PC-9 (cell line): Measurements from ENCODE around the gene TMF1. TPM values are rescaled to one million over a fixed set of nuclear protein-coding genes. Genes with fewer than 3 reads are reported as not detected.

Experiments used
- BruUV-seq: library from RNA; stranded (reverse); fragments of 400-500 nt; replicated peaks from 2 replicates; lab custom pipeline; 2021; lab: Mats Ljungman, UMichigan
- CTCF ChIA-PET: fragments of 300-600 bp; sonication (Branson Sonifier 250); formaldehyde crosslinking; loops from one replicate; lab custom pipeline; 2022; ENCODE audit warnings: antibody characterized with exemption; lab: Charles Lee
- POLR2A ChIA-PET: fragments of 300-600 bp; sonication (Branson Sonifier 250); formaldehyde crosslinking; loops from one replicate; lab custom pipeline; 2022; ENCODE audit warnings: antibody characterized with exemption; ENCODE audit not compliant: unreplicated experiment; lab: Charles Lee
- DNase-seq, 2 experiments: peaks; one replicate each; pipeline versions ENCODE4 v3.0.0 to v3.0.0-alpha.2; 2015 to 2022; ENCODE audit warnings: mixed read lengths in 1 of 2
- H2AFZ ChIP-seq: fragments of 200-600 bp; sonication (generic); 2 replicates; pipeline ENCODE4 v1.8.1; 2017; ENCODE audit warnings: antibody characterized with exemption
- H3F3A ChIP-seq: fragments of 200-600 bp; sonication (generic); 2 replicates; pipeline ENCODE4 v1.8.1; 2017; ENCODE audit warnings: antibody characterized with exemption, mild to moderate bottlenecking, low read depth; ENCODE audit not compliant: insufficient read depth
- H3K27ac ChIP-seq: fragments of 200-600 bp; sonication (generic); 2 replicates; pipeline ENCODE4 v1.6.1; 2016; ENCODE audit warnings: mixed run types
- H3K27me3 ChIP-seq: fragments of 200-600 bp; sonication (generic); 2 replicates; pipeline ENCODE4 v1.6.1; 2016; ENCODE audit warnings: low read depth, mixed run types; ENCODE audit not compliant: insufficient read depth
- H3K36me3 ChIP-seq: fragments of 200-600 bp; sonication (generic); 2 replicates; pipeline ENCODE4 v1.6.1; 2016; ENCODE audit warnings: low read depth, mixed run types
- H3K4me1 ChIP-seq: fragments of 200-600 bp; sonication (generic); replicated peaks from 2 replicates; pipeline ENCODE4 v1.6.1; 2016; ENCODE audit warnings: mixed run types; ENCODE audit not compliant: insufficient read depth
- H3K4me2 ChIP-seq: fragments of 200-600 bp; sonication (generic); 2 replicates; pipeline ENCODE4 v1.6.1; 2017; ENCODE audit warnings: mixed run types
- H3K4me3 ChIP-seq: fragments of 200-600 bp; sonication (generic); 2 replicates; pipeline ENCODE4 v1.6.1; 2016; ENCODE audit warnings: mixed run types
- H3K79me2 ChIP-seq: fragments of 200-600 bp; sonication (generic); 2 replicates; pipeline ENCODE4 v1.6.1; 2017; ENCODE audit warnings: low read depth, mixed run types
- H3K9me2 ChIP-seq: fragments of 200-600 bp; sonication (generic); 2 replicates; pipeline ENCODE4 v1.8.1; 2017; ENCODE audit warnings: mild to moderate bottlenecking; ENCODE audit not compliant: insufficient read depth
- H3K9me3 ChIP-seq: fragments of 200-600 bp; sonication (generic); 2 replicates; pipeline ENCODE4 v1.8.1; 2016; ENCODE audit warnings: low read depth; ENCODE audit not compliant: insufficient read depth
- H4K20me1 ChIP-seq: fragments of 200-600 bp; sonication (generic); 2 replicates; pipeline ENCODE4 v1.8.1; 2017; ENCODE audit not compliant: insufficient read depth
- EZH2 ChIP-seq: fragments of 200-600 bp; sonication (generic); IDR thresholded peaks from 2 replicates; pipeline ENCODE4 v1.8.0; 2017; ENCODE audit warnings: antibody characterized with exemption, low read depth
- intact Hi-C: fragments of 100-400 bp; cut with micrococcal nuclease; formaldehyde crosslinking; loops from one replicate; pipeline ENCODE4 v1.10.0; 2022; ENCODE audit not compliant: unreplicated experiment
- microRNA-seq: library from miRNA; unstranded; fragments of <30 nt; microRNA quantifications from one replicate; pipeline ENCODE4 v1.2.0, GENCODE V29; 2021; ENCODE audit warnings: borderline number of aligned reads, borderline replicate concordance
- total RNA-seq: library from RNA; stranded (reverse); gene quantifications from 2 replicates; pipeline ENCODE4 v1.2.3, GENCODE V29; 2021
- TF ChIP-seq, protein P1 (sequence below): fragments of 200-600 bp; sonication (generic); conservative IDR thresholded peaks from 2 replicates; pipeline ENCODE4 v1.6.1; 2017; ENCODE audit warnings: mixed run types, antibody characterized with exemption, mild to moderate bottlenecking, moderate library complexity

TMF1 gene
- total RNA-seq, 1 experiment from 2014 or later, result 35.5 TPM

DNA sequence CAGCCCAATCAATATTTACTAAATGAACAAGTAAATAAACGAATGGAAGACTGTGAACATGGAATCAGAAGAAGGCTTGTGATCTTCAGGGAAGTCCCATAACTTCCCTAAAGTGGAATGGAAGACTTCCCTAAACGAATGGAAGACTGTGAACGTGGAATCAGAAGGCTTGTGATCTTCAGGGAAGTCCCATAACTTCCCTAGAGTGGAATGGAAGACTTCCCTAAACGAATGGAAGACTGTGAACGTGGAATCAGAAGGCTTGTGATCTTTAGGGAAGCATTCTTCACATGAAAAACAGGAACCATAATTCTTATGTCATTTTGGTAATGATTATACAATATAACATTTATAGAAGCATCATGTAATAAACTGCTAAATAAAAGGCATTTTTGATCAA, 77.4 kb downstream of the TMF1 start:
- H3K79me2 ChIP-seq, result no peaks in the 10 kb centered on the region
- H3K9me3 ChIP-seq, result no peaks in the 10 kb centered on the region
- no peak overlapping the region for H2AFZ ChIP-seq
- POLR2A ChIA-PET, result no interaction called here
- H3K36me3 ChIP-seq, result no peaks in the 10 kb centered on the region
- no peak overlapping the region for H3K4me3 ChIP-seq
- TF ChIP-seq, protein P1, sequence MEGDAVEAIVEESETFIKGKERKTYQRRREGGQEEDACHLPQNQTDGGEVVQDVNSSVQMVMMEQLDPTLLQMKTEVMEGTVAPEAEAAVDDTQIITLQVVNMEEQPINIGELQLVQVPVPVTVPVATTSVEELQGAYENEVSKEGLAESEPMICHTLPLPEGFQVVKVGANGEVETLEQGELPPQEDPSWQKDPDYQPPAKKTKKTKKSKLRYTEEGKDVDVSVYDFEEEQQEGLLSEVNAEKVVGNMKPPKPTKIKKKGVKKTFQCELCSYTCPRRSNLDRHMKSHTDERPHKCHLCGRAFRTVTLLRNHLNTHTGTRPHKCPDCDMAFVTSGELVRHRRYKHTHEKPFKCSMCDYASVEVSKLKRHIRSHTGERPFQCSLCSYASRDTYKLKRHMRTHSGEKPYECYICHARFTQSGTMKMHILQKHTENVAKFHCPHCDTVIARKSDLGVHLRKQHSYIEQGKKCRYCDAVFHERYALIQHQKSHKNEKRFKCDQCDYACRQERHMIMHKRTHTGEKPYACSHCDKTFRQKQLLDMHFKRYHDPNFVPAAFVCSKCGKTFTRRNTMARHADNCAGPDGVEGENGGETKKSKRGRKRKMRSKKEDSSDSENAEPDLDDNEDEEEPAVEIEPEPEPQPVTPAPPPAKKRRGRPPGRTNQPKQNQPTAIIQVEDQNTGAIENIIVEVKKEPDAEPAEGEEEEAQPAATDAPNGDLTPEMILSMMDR, result no peak
- no peak for TF ChIP-seq EZH2
- no TSS peak for BruUV-seq
- H3K27me3 ChIP-seq, result peaks cover 19% of the 10 kb centered on the region; the same call in 1 of the 2 replicates
- no peaks in the 10 kb centered on the region for H3K4me1 ChIP-seq
- no peak overlapping the region for H3K4me2 ChIP-seq
- no peaks in the 10 kb centered on the region for H4K20me1 ChIP-seq
- intact Hi-C loops, result no loop called here
- H3K9me2 ChIP-seq, result no peaks in the 10 kb centered on the region
- no peak for DNase-seq
- H3F3A ChIP-seq, result no peaks in the 10 kb centered on the region
- no peak overlapping the region for H3K27ac ChIP-seq
- CTCF ChIA-PET, result no interaction called here

DNA sequence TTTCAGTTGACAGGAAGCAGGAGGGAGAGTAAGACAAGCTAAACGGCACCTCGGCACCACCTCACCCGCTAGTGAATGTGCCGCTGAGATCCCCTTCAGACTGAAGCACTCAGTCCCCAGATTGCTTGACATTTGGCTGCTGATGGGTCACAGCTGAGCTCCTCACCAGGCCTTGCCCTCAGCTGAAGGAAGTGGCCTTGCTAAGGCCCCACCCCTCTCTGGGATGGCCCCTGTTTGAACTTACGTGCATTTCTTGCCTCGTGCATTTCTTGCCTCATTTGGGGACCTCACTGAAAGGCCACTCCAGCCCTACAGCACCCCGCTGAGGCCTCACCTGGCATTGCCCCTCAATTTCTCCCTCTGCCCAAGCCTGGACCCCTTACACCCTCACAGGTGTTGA, 78.5 kb downstream of the TMF1 start:
- no peak overlapping the region for H2AFZ ChIP-seq
- no peaks in the 10 kb centered on the region for H3K9me3 ChIP-seq
- TF ChIP-seq EZH2, result no peak
- TF ChIP-seq, protein P1, result no peak
- no TSS peak for BruUV-seq
- H3K4me3 ChIP-seq, result no peak overlapping the region
- H3K9me2 ChIP-seq, result no peaks in the 10 kb centered on the region
- intact Hi-C loops, result no loop called here
- H3K4me2 ChIP-seq, result no peak overlapping the region
- no peak for DNase-seq
- H4K20me1 ChIP-seq, result no peaks in the 10 kb centered on the region
- H3F3A ChIP-seq, result no peaks in the 10 kb centered on the region
- no peaks in the 10 kb centered on the region for H3K4me1 ChIP-seq
- no peak overlapping the region for H3K27ac ChIP-seq
- CTCF ChIA-PET, result no interaction called here
- no peaks in the 10 kb centered on the region for H3K79me2 ChIP-seq
- no peaks in the 10 kb centered on the region for H3K36me3 ChIP-seq
- H3K27me3 ChIP-seq, result peaks cover 28% of the 10 kb centered on the region; the same call in 1 of the 2 replicates
- POLR2A ChIA-PET, result no interaction called here

DNA sequence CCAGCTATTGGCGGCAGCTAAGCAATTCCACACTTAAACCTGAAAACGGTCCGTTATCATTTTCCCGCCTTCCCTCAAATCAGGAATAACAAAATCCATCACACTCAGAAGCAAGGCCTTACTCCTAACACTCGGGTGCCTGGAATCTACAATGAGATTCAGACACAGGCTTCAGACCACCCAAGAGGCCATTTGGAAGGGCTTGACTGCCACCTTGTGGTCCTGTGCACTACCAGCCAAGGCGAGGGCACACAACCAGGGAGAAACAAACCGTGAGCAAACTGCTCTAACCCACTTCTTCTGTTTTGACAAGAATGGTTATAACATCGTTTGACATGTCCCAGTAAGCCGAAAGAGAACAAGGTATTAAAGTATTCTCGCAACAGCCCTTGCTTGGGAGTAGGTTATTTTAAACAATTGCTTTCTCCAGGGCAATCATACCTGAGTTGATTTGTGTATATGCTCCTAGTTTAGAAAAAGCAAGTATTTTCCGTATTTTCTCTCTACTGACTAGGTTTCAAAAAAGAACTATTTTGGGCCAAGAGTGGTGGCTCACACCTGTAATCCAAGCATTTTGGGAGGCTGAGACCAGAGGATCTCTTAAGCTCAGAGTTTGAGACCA, 79.7 kb downstream of the TMF1 start:
- CTCF ChIA-PET, result interaction anchor here (0.7 kb wide), 1 partner anchor 79 kb away, joined by 3 read pairs; no protein-coding TSS in a partner anchor
- peak in 1 of 2 experiments; percentile 22 for DNase-seq
- no peaks in the 10 kb centered on the region for H3K36me3 ChIP-seq
- no TSS peak for BruUV-seq
- H3K79me2 ChIP-seq, result no peaks in the 10 kb centered on the region
- POLR2A ChIA-PET, result no interaction called here
- H2AFZ ChIP-seq, result no peak overlapping the region
- H3K27ac ChIP-seq, result no peak overlapping the region
- no peaks in the 10 kb centered on the region for H3K9me2 ChIP-seq
- no peaks in the 10 kb centered on the region for H4K20me1 ChIP-seq
- no peaks in the 10 kb centered on the region for H3K9me3 ChIP-seq
- intact Hi-C loops, result no loop called here
- H3K4me1 ChIP-seq, result no peaks in the 10 kb centered on the region
- no peak overlapping the region for H3K4me3 ChIP-seq
- no peak overlapping the region for H3K4me2 ChIP-seq
- no peak for TF ChIP-seq EZH2
- TF ChIP-seq, protein P1, result peak; percentile 71
- no peaks in the 10 kb centered on the region for H3F3A ChIP-seq
- H3K27me3 ChIP-seq, result peaks cover 29% of the 10 kb centered on the region; the same call in 1 of the 2 replicates

Small RNA genes within 50 kb of the gene (microRNA-seq; reads per million reads assigned to microRNA genes)
- 2.0 reads per million for gene MIR3136

Other genes with a start within 250 kb of the TMF1 start
- not detected in 2 replicates for gene TAFA4, start 119.8 kb downstream of the TMF1 start, total RNA-seq
- gene EOGT, start 38.6 kb downstream of the TMF1 start, total RNA-seq, result 7.4 and 11.0 TPM in 2 replicates
- gene UBA3, start 28.0 kb upstream of the TMF1 start, total RNA-seq, result 75.3 and 88.8 TPM in 2 replicates
- 35.6 and 45.7 TPM in 2 replicates for gene ARL6IP5, start 32.6 kb upstream of the TMF1 start, total RNA-seq
- not detected in 2 replicates for gene LMOD3, start 70.3 kb upstream of the TMF1 start, total RNA-seq